ENCODE measurements around the gene SMC1B. TPM values are rescaled to one million over a fixed set of nuclear protein-coding genes. Genes with fewer than 3 reads are reported as not detected.

Gene SMC1B
- total RNA-seq, 1 donor from 2014 or later, result 0.07 TPM

DNA sequence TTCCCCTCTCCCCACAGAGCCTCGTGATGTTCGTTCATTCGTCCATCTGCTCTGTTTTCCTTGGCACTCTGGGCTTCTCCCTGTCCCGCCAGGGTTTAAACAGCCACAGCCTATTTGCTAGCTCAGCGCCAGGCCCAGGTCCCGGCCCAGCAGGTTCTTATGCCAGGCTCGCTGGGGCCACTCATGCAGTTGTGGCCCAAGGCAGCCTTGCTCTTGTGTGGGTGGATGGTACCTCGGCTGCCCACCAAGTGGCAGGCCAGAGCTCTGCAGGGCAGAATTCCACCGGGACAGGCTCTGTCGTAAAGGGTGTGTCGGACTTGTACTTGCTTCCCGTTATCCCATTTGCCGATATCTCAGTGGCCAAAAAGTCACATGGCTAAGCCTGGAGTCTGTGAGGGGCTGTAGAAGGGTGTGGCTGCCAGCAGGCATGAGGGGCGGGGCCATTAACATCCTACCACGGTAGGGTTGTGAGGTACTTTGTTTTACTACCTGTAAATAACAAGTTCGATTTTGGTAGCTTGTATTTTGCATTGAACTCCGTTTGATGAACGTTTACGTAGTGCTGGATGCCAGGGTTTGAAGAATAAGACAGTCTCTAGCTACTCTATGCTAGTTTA is 95.7 kb downstream of the SMC1B start:
- DNase-seq (ENCODE audit: extremely low spot score, unreplicated experiment), result no peak
- H3K27ac Mint-ChIP-seq, result peak overlapping the region; percentile 78
- H3K4me3 Mint-ChIP-seq, result peak overlapping the region; percentile 69
- TF ChIP-seq, protein P1, sequence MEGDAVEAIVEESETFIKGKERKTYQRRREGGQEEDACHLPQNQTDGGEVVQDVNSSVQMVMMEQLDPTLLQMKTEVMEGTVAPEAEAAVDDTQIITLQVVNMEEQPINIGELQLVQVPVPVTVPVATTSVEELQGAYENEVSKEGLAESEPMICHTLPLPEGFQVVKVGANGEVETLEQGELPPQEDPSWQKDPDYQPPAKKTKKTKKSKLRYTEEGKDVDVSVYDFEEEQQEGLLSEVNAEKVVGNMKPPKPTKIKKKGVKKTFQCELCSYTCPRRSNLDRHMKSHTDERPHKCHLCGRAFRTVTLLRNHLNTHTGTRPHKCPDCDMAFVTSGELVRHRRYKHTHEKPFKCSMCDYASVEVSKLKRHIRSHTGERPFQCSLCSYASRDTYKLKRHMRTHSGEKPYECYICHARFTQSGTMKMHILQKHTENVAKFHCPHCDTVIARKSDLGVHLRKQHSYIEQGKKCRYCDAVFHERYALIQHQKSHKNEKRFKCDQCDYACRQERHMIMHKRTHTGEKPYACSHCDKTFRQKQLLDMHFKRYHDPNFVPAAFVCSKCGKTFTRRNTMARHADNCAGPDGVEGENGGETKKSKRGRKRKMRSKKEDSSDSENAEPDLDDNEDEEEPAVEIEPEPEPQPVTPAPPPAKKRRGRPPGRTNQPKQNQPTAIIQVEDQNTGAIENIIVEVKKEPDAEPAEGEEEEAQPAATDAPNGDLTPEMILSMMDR (conservative IDR thresholded peaks at IDR 0.05), result peak; percentile 47
- peaks cover 47% of the 10 kb centered on the region for H3K4me1 Mint-ChIP-seq (ENCODE audit: unreplicated experiment)
- H3K36me3 Mint-ChIP-seq, result peaks cover 8% of the 10 kb centered on the region
- no peaks in the 10 kb centered on the region for H3K27me3 Mint-ChIP-seq
- no peaks in the 10 kb centered on the region for H3K9me3 Mint-ChIP-seq

DNA sequence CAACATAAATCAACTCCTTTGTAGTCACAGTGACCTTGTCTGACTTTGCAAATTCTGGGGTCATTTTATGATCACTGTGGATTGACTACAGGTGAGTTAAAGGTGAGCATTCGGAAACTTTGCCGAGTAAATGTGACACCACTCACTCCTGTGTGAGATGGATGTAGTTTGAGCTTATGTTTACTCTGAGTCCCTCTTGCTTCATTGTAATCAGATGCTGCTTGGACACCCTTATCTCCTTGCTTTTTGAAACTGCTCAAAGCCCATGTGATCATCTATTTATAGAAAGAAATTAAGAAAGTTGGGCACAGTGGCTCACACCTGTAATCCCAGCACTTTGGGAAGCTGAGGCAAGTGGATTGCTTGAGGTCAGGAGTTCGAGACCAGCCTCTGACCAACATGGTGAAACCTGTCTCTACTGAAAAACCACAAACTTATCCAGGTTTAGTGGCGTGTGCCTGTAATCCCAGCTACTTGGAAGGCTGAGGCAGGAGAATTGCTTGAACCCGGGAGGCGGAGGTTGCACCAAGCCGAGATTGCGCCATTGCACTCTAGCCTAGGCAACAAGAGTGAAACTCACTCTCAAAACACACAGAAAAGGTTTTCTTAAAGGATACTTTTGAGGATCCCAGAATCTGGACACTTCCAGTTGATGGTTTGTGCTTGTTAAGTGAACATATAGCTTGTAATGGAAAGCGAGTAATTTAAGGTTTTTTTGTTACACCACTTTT is 96.4 kb downstream of the SMC1B start:
- TF ChIP-seq, protein P1 (conservative IDR thresholded peaks at IDR 0.05), result no peak
- Mint-ChIP-seq H3K27ac (no peak overlapping the region), H3K4me3 (no peak overlapping the region), H3K27me3 (no peaks in the 10 kb centered on the region), H3K9me3 (no peaks in the 10 kb centered on the region), H3K36me3 (peaks cover 6% of the 10 kb centered on the region), H3K4me1 (ENCODE audit: unreplicated experiment) (peaks cover 47% of the 10 kb centered on the region)
- DNase-seq (ENCODE audit: extremely low spot score, unreplicated experiment), result no peak

DNA sequence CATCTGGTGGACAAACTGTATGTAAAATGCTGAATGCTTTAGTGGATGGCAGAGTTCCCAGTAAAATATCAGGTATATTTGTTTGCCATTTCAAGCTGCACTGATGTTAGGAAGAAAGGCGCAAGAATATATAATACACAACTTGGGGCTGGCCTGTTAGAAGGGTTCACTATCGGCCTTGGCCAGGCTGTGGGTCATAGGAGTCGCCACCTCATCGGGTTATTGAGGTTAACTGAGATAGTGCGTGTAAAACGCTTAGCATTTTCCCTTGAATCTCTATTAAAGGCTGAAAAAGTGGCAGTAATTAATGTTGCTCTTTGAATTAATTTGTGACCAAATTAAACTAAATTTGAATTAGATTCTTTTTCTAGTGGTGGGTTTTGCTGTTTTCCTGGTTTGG is 98.6 kb downstream of the SMC1B start:
- TF ChIP-seq, protein P1 (conservative IDR thresholded peaks at IDR 0.05), result no peak
- DNase-seq (ENCODE audit: extremely low spot score, unreplicated experiment), result no peak
- H3K27me3 Mint-ChIP-seq, result peaks cover 3% of the 10 kb centered on the region
- peaks cover 15% of the 10 kb centered on the region for H3K36me3 Mint-ChIP-seq
- H3K4me3 Mint-ChIP-seq, result no peak overlapping the region
- peak overlapping the region; percentile 29 for H3K27ac Mint-ChIP-seq
- peaks cover 52% of the 10 kb centered on the region for H3K4me1 Mint-ChIP-seq (ENCODE audit: unreplicated experiment)
- H3K9me3 Mint-ChIP-seq, result no peaks in the 10 kb centered on the region

DNA sequence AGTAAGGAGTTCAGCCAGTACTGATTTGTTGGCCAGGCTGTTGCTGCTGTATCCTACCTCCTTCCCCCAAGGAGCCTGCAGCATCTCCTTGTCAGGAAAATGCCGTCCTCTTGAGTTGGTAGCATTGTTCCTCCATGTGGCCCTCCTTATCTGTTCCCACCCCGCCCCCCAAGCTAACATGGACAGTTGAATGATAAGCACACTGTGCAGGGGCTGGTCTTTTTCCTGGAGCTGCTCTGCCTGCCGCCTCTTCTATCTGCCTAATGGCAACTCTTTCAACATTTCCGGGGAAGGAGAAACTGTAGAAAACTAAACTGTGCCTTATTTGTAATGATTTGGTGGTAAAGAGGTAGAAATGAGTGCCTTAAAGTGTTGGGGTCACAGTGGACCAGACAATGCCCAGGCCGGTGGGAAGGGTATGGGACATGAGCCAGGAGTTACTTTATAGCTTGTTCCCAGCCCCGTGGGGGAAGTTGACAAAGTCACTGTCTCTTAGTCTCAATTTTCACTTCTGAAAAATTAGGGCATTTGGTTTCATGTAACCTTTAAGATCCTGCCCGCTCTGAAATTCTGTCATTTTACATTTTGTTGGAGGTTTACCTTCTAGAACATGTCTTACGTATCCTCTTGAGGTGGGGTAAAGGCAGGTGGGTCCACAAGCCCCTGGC is 99.2 kb downstream of the SMC1B start:
- TF ChIP-seq, protein P1 (conservative IDR thresholded peaks at IDR 0.05), result no peak
- Mint-ChIP-seq H3K4me1 (ENCODE audit: unreplicated experiment) (peaks cover 49% of the 10 kb centered on the region), H3K9me3 (no peaks in the 10 kb centered on the region), H3K27ac (peak overlapping the region; percentile 29), H3K4me3 (peak overlapping the region; percentile 27), H3K36me3 (peaks cover 15% of the 10 kb centered on the region), H3K27me3 (peaks cover 3% of the 10 kb centered on the region)
- DNase-seq (ENCODE audit: extremely low spot score, unreplicated experiment), result no peak

DNA sequence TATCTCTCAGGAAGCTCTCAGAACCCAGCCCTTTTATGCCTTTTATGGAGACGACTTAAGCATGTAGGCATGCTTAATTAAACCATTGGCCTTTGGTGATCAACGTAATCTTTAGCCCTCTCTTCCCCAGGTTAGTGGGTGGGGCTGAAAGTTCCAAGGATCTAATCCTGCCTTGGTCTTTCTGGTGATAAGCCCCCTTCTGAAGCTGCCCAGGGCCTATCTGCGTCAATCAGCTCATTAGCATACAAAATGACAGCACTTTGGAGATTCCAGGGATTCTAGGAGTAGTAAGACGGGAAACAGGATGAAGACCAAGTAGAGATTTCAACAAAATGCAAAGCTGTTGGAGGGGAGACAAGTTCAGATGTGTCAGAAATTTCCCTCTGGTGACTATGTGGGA is 100.5 kb downstream of the SMC1B start:
- no peaks in the 10 kb centered on the region for H3K9me3 Mint-ChIP-seq
- H3K4me3 Mint-ChIP-seq, result peak overlapping the region; percentile 38

More for the DNA sequence above, 100.5 kb downstream of the SMC1B start:
- Mint-ChIP-seq H3K4me1 (ENCODE audit: unreplicated experiment) (peaks cover 43% of the 10 kb centered on the region), H3K27me3 (peaks cover 3% of the 10 kb centered on the region), H3K27ac (no peak overlapping the region), H3K36me3 (peaks cover 15% of the 10 kb centered on the region)
- no peak for DNase-seq (ENCODE audit: extremely low spot score, unreplicated experiment)
- TF ChIP-seq, protein P1 (conservative IDR thresholded peaks at IDR 0.05), result no peak

Data from type B pancreatic cell (in vitro differentiated cells).